Gastrocnemius medialis (tissue), 4 donors: ENCODE measurements around the gene CBLIF. TPM values are rescaled to one million over a fixed set of nuclear protein-coding genes. Genes with fewer than 3 reads are reported as not detected.

Source experiments
- ATAC-seq, 2 donors: fragments of 150-250 bp; one replicate each; pipeline ENCODE4 v1.9.1; 2016
- DNase-seq, 2 donors: peaks; one replicate each; pipeline ENCODE4 v3.0.0-alpha.2; 2019
- H3K27ac ChIP-seq, 4 donors: fragments of 200-600 bp; sonication (generic); 1 replicate in 1 of 4; 2 replicates in 3 of 4; pipeline ENCODE4 v1.5.1; 2016 to 2018; ENCODE audit warnings: mild to moderate bottlenecking in 2 of 4, moderate library complexity in 1 of 4
- H3K27me3 ChIP-seq, 3 donors: fragments of 200-600 bp; sonication (generic) in 2 of 3; 1 replicate in 1 of 3; 2 replicates in 2 of 3; pipeline versions ENCODE4 v1.5.1 to v1.6.0; 2016 to 2019; ENCODE audit warnings: mild to moderate bottlenecking in 1 of 3, moderate library complexity in 1 of 3
- H3K36me3 ChIP-seq, 2 donors: fragments of 200-600 bp; sonication (generic) in 1 of 2; one replicate each; pipeline ENCODE4 v1.5.1; 2017 to 2018
- H3K4me1 ChIP-seq, 2 donors: fragments of 200-600 bp; sonication (generic) in 1 of 2; one replicate each; pipeline ENCODE4 v1.5.1; 2016 to 2017; ENCODE audit warnings: mild to moderate bottlenecking in 2 of 2
- H3K4me3 ChIP-seq, 4 donors: fragments of 200-600 bp; sonication (generic) in 3 of 4; 1 replicate in 1 of 4; 2 replicates in 3 of 4; pipeline ENCODE4 v1.5.1; 2016 to 2019; ENCODE audit warnings: mild to moderate bottlenecking in 2 of 4
- H3K9me3 ChIP-seq, 3 donors: fragments of 200-600 bp; sonication (generic) in 2 of 3; 1 replicate in 1 of 3; 2 replicates in 2 of 3; pipeline ENCODE4 v1.5.1; 2016 to 2019
- POLR2A ChIP-seq, 2 donors: fragments of 450-650 bp; IDR thresholded peaks; one replicate each; pipeline ENCODE4 v1.6.1; 2017; ENCODE audit warnings: antibody characterized with exemption in 2 of 2, mild to moderate bottlenecking in 2 of 2, moderate library complexity in 2 of 2
- in situ Hi-C, 4 donors: fragments of 200-750 bp; cut with MboI; loops; one replicate each; pipeline versions ENCODE4 v1.15.0 to v1.8.0; 2017; ENCODE audit warnings: low sequenced_read_pairs in 4 of 4
- intact Hi-C: fragments of 100-400 bp; cut with DNase I; formaldehyde crosslinking; loops from one replicate; pipeline ENCODE4 v1.15.1; 2023; ENCODE audit warnings: low total_unique reads
- total RNA-seq, 4 donors: library from RNA; depleted of rRNA; stranded (reverse); fragments of >200 nt; gene quantifications; one replicate each; pipeline versions ENCODE4 v1.1.0 to v1.2.3, GENCODE V29; 2016
- TF ChIP-seq, protein P1 (sequence below), 5 experiments: fragments of 450-650 bp in 3 of 5; fragments of 200-600 bp in 2 of 5; sonication (generic) in 2 of 5; IDR thresholded peaks in 4 of 5; conservative IDR thresholded peaks in 1 of 5; 1 replicate in 4 of 5; 2 replicates in 1 of 5; pipeline ENCODE4 v1.5.1; 2016 to 2019; ENCODE audit warnings: antibody characterized with exemption in 5 of 5, mild to moderate bottlenecking in 3 of 5, moderate library complexity in 3 of 5

CBLIF gene
- total RNA-seq, 4 donors from 2014 or later = not detected

DNA sequence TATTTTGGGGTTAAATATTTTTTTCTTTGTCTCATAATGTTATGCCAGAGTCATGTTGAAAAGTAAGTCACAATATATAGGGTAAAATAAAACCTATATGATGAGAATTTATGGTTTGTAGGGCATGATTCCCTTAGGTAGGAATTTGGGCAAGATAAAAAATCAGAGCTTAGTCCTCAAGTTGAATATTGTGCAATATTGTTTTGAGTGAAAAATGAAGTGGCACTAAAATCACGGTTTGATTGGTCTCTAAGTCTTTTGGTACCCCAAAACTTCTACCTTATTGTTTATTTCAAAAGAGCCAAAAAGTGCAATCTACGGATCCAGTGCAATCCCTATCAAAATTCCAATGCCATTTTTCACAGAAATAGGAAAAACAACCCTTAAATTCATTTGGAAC, 33.1 kb downstream of the CBLIF start:
- Histone ChIP-seq H3K36me3 (peaks cover 0 to 7% of the 10 kb centered on the region in 2 donors), H3K9me3 (no peaks in the 10 kb centered on the region), H3K4me1 (peaks cover 8 to 11% of the 10 kb centered on the region in 2 donors), H3K27me3 (no peaks in the 10 kb centered on the region), H3K27ac (no peak overlapping the region), H3K4me3 (no peak overlapping the region)
- intact Hi-C loops (loop anchor here (5.0 kb wide), 1 partner anchor 265 kb away; no protein-coding TSS in a partner anchor), in situ Hi-C loops (loop anchor here in 1 of 4 donors (25.0 kb wide), 1 partner anchor 275 kb away; no protein-coding TSS in a partner anchor)
- DNase-seq = no peak
- ATAC-seq = no peak
- TF ChIP-seq POLR2A (IDR thresholded peaks at IDR 0.05) = no peak
- TF ChIP-seq, protein P1, sequence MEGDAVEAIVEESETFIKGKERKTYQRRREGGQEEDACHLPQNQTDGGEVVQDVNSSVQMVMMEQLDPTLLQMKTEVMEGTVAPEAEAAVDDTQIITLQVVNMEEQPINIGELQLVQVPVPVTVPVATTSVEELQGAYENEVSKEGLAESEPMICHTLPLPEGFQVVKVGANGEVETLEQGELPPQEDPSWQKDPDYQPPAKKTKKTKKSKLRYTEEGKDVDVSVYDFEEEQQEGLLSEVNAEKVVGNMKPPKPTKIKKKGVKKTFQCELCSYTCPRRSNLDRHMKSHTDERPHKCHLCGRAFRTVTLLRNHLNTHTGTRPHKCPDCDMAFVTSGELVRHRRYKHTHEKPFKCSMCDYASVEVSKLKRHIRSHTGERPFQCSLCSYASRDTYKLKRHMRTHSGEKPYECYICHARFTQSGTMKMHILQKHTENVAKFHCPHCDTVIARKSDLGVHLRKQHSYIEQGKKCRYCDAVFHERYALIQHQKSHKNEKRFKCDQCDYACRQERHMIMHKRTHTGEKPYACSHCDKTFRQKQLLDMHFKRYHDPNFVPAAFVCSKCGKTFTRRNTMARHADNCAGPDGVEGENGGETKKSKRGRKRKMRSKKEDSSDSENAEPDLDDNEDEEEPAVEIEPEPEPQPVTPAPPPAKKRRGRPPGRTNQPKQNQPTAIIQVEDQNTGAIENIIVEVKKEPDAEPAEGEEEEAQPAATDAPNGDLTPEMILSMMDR (IDR thresholded peaks at IDR 0.05 in 4 of 5, conservative IDR thresholded peaks at IDR 0.05 in 1 of 5) = no peak

DNA sequence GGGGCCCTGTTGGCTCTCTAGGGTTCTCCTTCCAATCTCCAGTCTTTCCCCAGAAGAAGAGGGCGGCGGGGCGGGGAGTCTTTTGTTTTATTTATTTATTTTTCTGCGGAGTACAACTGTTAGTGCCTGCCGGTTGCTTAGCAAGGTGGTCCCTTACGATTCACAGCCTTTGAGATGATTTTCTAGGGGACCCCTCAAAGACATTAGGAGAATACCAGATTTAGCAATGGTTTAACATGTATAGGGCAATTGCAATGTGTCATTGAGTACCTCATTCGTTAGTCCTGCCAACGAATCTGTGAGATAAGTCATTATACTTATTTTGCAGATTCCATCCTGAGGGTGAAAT, 34.4 kb downstream of the CBLIF start:
- intact Hi-C loops = loop anchor here (1.0 to 5.0 kb wide), 3 partner anchors 9 to 264 kb away; partner anchors contain the start of gene STX3
- H3K27ac ChIP-seq = peak overlapping the region; percentile 83 to 90 (median 87)
- in situ Hi-C loops = loop anchor here in 1 of 4 donors (25.0 kb wide), 1 partner anchor 274 kb away; no protein-coding TSS in a partner anchor

DNA sequence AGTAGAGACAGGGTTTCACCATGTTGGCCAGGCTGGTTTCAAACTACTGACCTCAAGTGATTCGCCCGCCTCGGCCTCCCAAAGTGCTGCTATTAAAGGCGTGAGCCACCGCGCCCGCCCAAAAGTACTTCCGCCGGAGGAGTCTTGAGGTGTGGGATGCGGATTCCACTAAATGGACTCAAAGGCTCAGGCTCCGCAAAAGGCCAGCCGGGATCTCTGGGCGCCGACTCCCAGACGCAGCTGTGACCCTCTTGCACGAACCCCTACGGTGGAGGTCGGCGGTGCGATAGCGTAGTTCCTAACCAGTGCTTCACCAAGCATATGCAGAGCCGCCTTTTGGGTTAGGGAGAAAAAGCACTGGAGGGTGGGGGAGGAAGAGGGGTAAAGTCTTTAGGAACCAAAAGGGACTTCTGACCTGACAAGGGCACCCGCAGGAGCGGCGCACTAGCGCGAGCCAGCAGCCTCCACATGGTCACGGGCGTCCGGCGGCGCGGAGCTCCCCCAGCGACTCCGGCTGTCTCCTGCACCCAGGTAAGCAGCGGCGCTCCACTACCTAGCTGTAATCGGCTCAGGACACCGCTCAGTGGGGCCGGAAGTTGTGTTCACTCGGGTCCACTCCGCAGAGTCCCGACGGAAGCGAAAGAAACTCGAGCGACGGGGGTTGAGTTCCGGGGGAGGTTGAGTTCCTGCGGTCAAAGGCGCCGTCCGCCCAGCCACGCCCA, 34.9 kb downstream of the CBLIF start, which contains the start of gene MRPL16:
TSS of gene MRPL16 (minus strand) at position 590 of the 722 bp plus-strand sequence. CDS start at position 470, 120 bp downstream.
- DNase-seq (peak; percentile 73 to 82), ATAC-seq (peak; percentile 98 to 99)
- H3K27me3 ChIP-seq = no peaks in the 10 kb centered on the region
- peaks cover 8 to 11% of the 10 kb centered on the region in 2 donors for H3K4me1 ChIP-seq
- peak within 1 kb of the TSS; percentile 76 to 98 (median 93) for H3K4me3 ChIP-seq
- TF ChIP-seq, protein P1 (IDR thresholded peaks at IDR 0.05 in 4 of 5, conservative IDR thresholded peaks at IDR 0.05 in 1 of 5) = peak; percentile 14 to 51 (median 17)
- TF ChIP-seq POLR2A (IDR thresholded peaks at IDR 0.05) = peak in 1 of 2 donors; percentile 16
- peaks cover 0 to 26% of the 10 kb centered on the region in 2 donors for H3K36me3 ChIP-seq
- peak within 1 kb of the TSS; percentile 83 to 90 (median 87) for H3K27ac ChIP-seq
- H3K9me3 ChIP-seq = no peaks in the 10 kb centered on the region
- in situ Hi-C loops = loop anchor here in 1 of 4 donors (25.0 kb wide), 1 partner anchor 273 kb away; no protein-coding TSS in a partner anchor
- intact Hi-C loops = loop anchor here (1.0 to 5.0 kb wide), 3 partner anchors 8 to 263 kb away; partner anchors contain the start of gene STX3

More for the DNA sequence above, 34.4 kb downstream of the CBLIF start:
- peaks cover 0 to 21% of the 10 kb centered on the region in 2 donors for H3K36me3 ChIP-seq
- H3K4me1 ChIP-seq = peaks cover 8 to 11% of the 10 kb centered on the region in 2 donors
- H3K27me3 ChIP-seq = no peaks in the 10 kb centered on the region
- H3K9me3 ChIP-seq = no peaks in the 10 kb centered on the region
- DNase-seq = no peak
- ATAC-seq = no peak
- peak overlapping the region; percentile 76 to 98 (median 93) for H3K4me3 ChIP-seq
- TF ChIP-seq, protein P1 (IDR thresholded peaks at IDR 0.05 in 4 of 5, conservative IDR thresholded peaks at IDR 0.05 in 1 of 5) = no peak

DNA sequence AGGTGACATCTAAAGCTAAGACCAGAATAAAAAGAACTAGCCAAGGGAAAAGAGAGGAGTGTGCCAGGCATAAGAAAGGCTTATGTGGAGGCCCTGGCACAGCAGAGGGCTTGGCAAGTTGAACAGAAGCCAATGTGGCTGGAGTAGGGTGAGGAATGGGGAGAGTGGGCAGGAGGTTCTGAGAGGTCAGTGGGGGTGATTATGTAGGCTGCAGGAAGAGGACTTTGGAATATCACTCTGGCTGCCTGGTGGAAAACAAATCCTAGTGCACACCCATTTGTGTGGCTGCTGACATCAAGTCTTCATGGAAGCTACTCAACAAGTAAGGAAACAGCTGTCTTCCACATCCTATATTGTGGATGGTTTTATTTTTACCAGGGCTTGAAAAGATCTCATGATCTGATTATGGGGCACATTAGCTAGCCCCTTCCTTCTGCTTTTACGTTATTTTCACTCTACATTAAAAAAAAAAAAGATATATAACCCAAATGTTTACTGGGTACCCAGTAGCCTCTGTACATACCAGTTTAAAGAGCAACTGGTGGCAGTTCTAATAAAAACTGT, 38.2 kb downstream of the CBLIF start:
- Histone ChIP-seq H3K4me1 (peaks cover 11 to 12% of the 10 kb centered on the region in 2 donors), H3K4me3 (no peak overlapping the region), H3K27me3 (no peaks in the 10 kb centered on the region), H3K27ac (no peak overlapping the region), H3K9me3 (no peaks in the 10 kb centered on the region), H3K36me3 (peaks cover 0 to 37% of the 10 kb centered on the region in 2 donors)
- ATAC-seq (no peak), DNase-seq (no peak)
- in situ Hi-C loops (loop anchor here in 3 of 4 donors (10.0 to 25.0 kb wide), 2 partner anchors 270 to 272 kb away; no protein-coding TSS in a partner anchor), intact Hi-C loops (no loop called here)
- TF ChIP-seq POLR2A (IDR thresholded peaks at IDR 0.05) = no peak
- TF ChIP-seq, protein P1 (IDR thresholded peaks at IDR 0.05 in 4 of 5, conservative IDR thresholded peaks at IDR 0.05 in 1 of 5) = no peak
